ENCODE results near the gene PHC3. TPM values are rescaled to one million over a fixed set of nuclear protein-coding genes. Genes with fewer than 3 reads are reported as not detected.

The PHC3 gene
- total RNA-seq, 1 donor = 36.9 TPM

DNA sequence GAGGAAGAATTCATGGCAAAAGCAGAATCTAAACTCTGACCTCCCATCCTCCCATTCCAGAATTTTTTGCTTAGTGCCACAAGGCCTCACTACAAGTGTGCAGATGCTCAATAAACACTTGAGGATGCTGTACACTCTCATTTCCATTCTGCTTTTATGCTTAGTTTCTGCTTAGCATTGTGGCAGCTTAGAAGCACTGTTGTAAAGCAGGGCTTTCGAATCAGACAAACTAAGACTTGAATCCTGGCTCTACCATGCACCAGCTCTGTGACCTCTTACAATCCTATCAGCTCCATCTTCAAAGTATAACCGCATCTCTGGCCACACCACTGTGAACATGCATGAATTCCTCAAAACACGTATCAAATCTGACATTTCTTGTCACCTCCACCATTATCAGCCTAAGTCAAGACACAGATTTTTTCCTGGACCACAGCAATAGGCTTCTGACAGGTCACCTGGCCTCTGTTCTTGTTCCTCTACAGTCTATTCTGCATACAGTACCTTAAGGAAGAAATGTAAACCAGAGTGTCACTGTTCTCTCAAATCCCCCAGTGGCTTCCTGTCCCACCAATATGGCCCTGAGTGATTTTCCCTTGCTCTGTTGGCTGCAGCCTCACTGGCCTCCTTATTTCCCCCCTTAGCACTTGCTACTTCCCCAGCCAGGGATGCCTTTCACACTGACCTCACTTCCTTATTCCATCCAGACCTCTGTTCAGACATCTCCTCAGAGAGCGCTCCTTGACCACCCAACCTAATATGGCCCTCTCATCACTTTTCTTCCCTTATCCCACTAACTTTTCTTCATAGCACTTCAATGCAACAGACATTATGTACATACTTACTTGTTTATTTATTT lies 8.1 kb upstream of the PHC3 start:
- DNase-seq (ENCODE audit: insufficient read length, low spot score, missing footprints) = no peak
- no peak overlapping the region for H3K27ac ChIP-seq (ENCODE audit: low read depth, low read length)
- no peaks in the 10 kb centered on the region for H3K36me3 ChIP-seq (ENCODE audit: insufficient read depth, low read length)
- peak overlapping the region; percentile 56 for H2AFZ ChIP-seq (ENCODE audit: low read length)
- H3K79me2 ChIP-seq (ENCODE audit: insufficient read depth, low read length) = no peaks in the 10 kb centered on the region
- peak overlapping the region; percentile 44 for H3K4me3 ChIP-seq (ENCODE audit: insufficient read depth, low read length)
- H3K4me2 ChIP-seq (ENCODE audit: insufficient read depth, low read length) = peak overlapping the region; percentile 74
- H3K27me3 ChIP-seq (ENCODE audit: insufficient read depth, low read length) = peaks cover 2% of the 10 kb centered on the region
- TF ChIP-seq, protein P1, sequence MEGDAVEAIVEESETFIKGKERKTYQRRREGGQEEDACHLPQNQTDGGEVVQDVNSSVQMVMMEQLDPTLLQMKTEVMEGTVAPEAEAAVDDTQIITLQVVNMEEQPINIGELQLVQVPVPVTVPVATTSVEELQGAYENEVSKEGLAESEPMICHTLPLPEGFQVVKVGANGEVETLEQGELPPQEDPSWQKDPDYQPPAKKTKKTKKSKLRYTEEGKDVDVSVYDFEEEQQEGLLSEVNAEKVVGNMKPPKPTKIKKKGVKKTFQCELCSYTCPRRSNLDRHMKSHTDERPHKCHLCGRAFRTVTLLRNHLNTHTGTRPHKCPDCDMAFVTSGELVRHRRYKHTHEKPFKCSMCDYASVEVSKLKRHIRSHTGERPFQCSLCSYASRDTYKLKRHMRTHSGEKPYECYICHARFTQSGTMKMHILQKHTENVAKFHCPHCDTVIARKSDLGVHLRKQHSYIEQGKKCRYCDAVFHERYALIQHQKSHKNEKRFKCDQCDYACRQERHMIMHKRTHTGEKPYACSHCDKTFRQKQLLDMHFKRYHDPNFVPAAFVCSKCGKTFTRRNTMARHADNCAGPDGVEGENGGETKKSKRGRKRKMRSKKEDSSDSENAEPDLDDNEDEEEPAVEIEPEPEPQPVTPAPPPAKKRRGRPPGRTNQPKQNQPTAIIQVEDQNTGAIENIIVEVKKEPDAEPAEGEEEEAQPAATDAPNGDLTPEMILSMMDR (IDR thresholded peaks at IDR 0.05; ENCODE audit: extremely low read depth, low read depth, low read length) = no peak
- H3K9me3 ChIP-seq (ENCODE audit: low read depth, low read length) = no peaks in the 10 kb centered on the region
- H3K4me1 ChIP-seq (ENCODE audit: insufficient read depth, low read length) = no peaks in the 10 kb centered on the region
- H4K20me1 ChIP-seq (ENCODE audit: insufficient read depth, low read length) = no peaks in the 10 kb centered on the region

GRCh38 chr3:170180079-170180907 lies 1.2 kb downstream of the PHC3 start:
- Histone ChIP-seq H3K36me3 (ENCODE audit: insufficient read depth, low read length) (peaks cover 27% of the 10 kb centered on the region), H3K9me3 (ENCODE audit: low read depth, low read length) (no peaks in the 10 kb centered on the region), H3K4me1 (ENCODE audit: insufficient read depth, low read length) (peaks cover 12% of the 10 kb centered on the region), H2AFZ (ENCODE audit: low read length) (peak overlapping the region; percentile 100), H4K20me1 (ENCODE audit: insufficient read depth, low read length) (peaks cover 13% of the 10 kb centered on the region), H3K27me3 (ENCODE audit: insufficient read depth, low read length) (no peaks in the 10 kb centered on the region), H3K4me3 (ENCODE audit: insufficient read depth, low read length) (peak overlapping the region; percentile 99), H3K4me2 (ENCODE audit: insufficient read depth, low read length) (peak overlapping the region; percentile 99), H3K79me2 (ENCODE audit: insufficient read depth, low read length) (peaks cover 61% of the 10 kb centered on the region), H3K27ac (ENCODE audit: low read depth, low read length) (peak overlapping the region; percentile 97)
- peak; percentile 68 for DNase-seq (ENCODE audit: insufficient read length, low spot score, missing footprints)
- TF ChIP-seq, protein P1 (IDR thresholded peaks at IDR 0.05; ENCODE audit: extremely low read depth, low read depth, low read length) = no peak

DNA sequence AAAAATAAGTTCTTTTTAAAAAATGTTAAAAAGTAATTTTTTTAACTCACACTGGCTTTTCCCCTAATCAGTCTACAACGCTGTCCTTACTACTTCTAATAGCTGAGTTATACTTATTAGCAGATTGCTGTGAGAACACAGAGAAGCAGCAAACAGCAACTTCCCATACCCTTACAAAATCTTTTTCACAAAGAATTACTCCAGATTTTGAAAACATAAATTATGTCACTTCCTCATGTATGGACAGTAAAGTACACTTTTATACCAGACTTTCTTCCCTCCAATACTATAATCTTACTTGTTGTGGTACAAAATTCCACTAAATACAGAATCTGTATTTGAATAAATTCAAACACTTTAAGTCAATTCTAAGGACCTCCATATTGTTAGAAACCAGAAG lies 2.1 kb downstream of the PHC3 start:
- H4K20me1 ChIP-seq (ENCODE audit: insufficient read depth, low read length) = peaks cover 17% of the 10 kb centered on the region
- H3K27ac ChIP-seq (ENCODE audit: low read depth, low read length) = no peak overlapping the region
- H3K4me3 ChIP-seq (ENCODE audit: insufficient read depth, low read length) = peak overlapping the region; percentile 99
- no peak overlapping the region for H2AFZ ChIP-seq (ENCODE audit: low read length)
- DNase-seq (ENCODE audit: insufficient read length, low spot score, missing footprints) = no peak
- H3K79me2 ChIP-seq (ENCODE audit: insufficient read depth, low read length) = peaks cover 69% of the 10 kb centered on the region
- peaks cover 12% of the 10 kb centered on the region for H3K4me1 ChIP-seq (ENCODE audit: insufficient read depth, low read length)
- H3K9me3 ChIP-seq (ENCODE audit: low read depth, low read length) = no peaks in the 10 kb centered on the region
- H3K4me2 ChIP-seq (ENCODE audit: insufficient read depth, low read length) = peak overlapping the region; percentile 99
- H3K27me3 ChIP-seq (ENCODE audit: insufficient read depth, low read length) = no peaks in the 10 kb centered on the region
- peaks cover 36% of the 10 kb centered on the region for H3K36me3 ChIP-seq (ENCODE audit: insufficient read depth, low read length)
- TF ChIP-seq, protein P1 (IDR thresholded peaks at IDR 0.05; ENCODE audit: extremely low read depth, low read depth, low read length) = no peak

DNA sequence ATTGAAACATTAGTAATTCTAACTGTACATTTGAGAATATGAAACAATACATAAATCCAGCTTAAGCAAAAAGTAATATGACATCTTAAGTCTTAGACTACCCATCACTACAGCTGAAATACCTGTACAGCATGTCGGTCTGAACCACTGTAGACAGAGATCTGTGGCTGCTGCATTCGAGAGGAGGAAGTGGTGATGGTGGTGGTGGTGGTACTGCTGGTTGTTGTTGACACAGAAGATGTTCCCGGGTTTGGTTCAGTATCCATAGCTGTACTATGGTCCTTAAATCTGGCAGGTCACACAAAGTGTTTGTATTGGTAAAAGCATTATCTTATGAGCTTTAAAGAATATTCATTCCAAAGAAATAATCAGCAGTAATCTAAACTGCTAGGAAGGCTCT lies 2.9 kb downstream of the PHC3 start:
- no peaks in the 10 kb centered on the region for H3K27me3 ChIP-seq (ENCODE audit: insufficient read depth, low read length)
- peaks cover 40% of the 10 kb centered on the region for H3K36me3 ChIP-seq (ENCODE audit: insufficient read depth, low read length)
- H2AFZ ChIP-seq (ENCODE audit: low read length) = no peak overlapping the region
- H3K4me3 ChIP-seq (ENCODE audit: insufficient read depth, low read length) = no peak overlapping the region
- H3K9me3 ChIP-seq (ENCODE audit: low read depth, low read length) = no peaks in the 10 kb centered on the region
- peaks cover 74% of the 10 kb centered on the region for H3K79me2 ChIP-seq (ENCODE audit: insufficient read depth, low read length)
- H3K27ac ChIP-seq (ENCODE audit: low read depth, low read length) = no peak overlapping the region
- no peak for DNase-seq (ENCODE audit: insufficient read length, low spot score, missing footprints)
- peaks cover 12% of the 10 kb centered on the region for H3K4me1 ChIP-seq (ENCODE audit: insufficient read depth, low read length)
- H4K20me1 ChIP-seq (ENCODE audit: insufficient read depth, low read length) = peaks cover 18% of the 10 kb centered on the region
- TF ChIP-seq, protein P1 (IDR thresholded peaks at IDR 0.05; ENCODE audit: extremely low read depth, low read depth, low read length) = no peak
- H3K4me2 ChIP-seq (ENCODE audit: insufficient read depth, low read length) = no peak overlapping the region
